Neural cell (in vitro differentiated cells): ENCODE results near the gene ZPLD1. TPM values are rescaled to one million over a fixed set of nuclear protein-coding genes. Genes with fewer than 3 reads are reported as not detected.

Experiments used
- H2AFZ ChIP-seq: fragments of 200-600, 300-800 bp; sonication (generic), shearing (Covaris generic); 2 replicates; pipeline ENCODE4 v1.6.0; 2014; ENCODE audit warnings: low read depth, mild to moderate bottlenecking, antibody characterized with exemption, low read length, moderate library complexity
- H3F3A ChIP-seq: fragments of 200-600 bp; shearing (Covaris generic); 2 replicates; pipeline ENCODE4 v1.6.1; 2016; ENCODE audit warnings: mild to moderate bottlenecking, moderate library complexity, mixed read lengths, antibody characterized with exemption, low read length; ENCODE audit not compliant: insufficient read depth, poor library complexity, severe bottlenecking
- H3K27ac ChIP-seq: fragments of 200-600, 300-800 bp; sonication (generic), shearing (Covaris generic); 2 replicates; pipeline ENCODE4 v1.5.1; 2014; ENCODE audit warnings: mild to moderate bottlenecking, low read length, moderate library complexity
- H3K27me3 ChIP-seq: fragments of 300-800, 200-600 bp; sonication (generic), shearing (Covaris generic); 2 replicates; pipeline ENCODE4 v1.6.0; 2014; ENCODE audit warnings: mild to moderate bottlenecking, low read depth, low read length, moderate library complexity; ENCODE audit not compliant: insufficient read depth
- H3K36me3 ChIP-seq: fragments of 300-800, 200-600 bp; sonication (generic), shearing (Covaris generic); 2 replicates; pipeline ENCODE4 v1.5.1; 2014; ENCODE audit warnings: mild to moderate bottlenecking, antibody characterized with exemption, low read length, moderate library complexity; ENCODE audit not compliant: insufficient read depth
- H3K4me2 ChIP-seq: fragments of 300-800, 200-600 bp; sonication (generic), shearing (Covaris generic); 2 replicates; pipeline ENCODE4 v1.6.0; 2014; ENCODE audit warnings: mild to moderate bottlenecking, low read length
- H3K4me3 ChIP-seq: fragments of 300-800, 200-600 bp; sonication (generic), shearing (Covaris generic); 2 replicates; pipeline ENCODE4 v1.5.1; 2014; ENCODE audit warnings: mild to moderate bottlenecking, low read length, moderate library complexity
- H3K79me2 ChIP-seq: fragments of 200-600 bp; shearing (Covaris generic); replicated peaks from 2 replicates; pipeline ENCODE4 v1.6.0; 2014; ENCODE audit warnings: mild to moderate bottlenecking, low read length, moderate library complexity; ENCODE audit not compliant: insufficient read depth
- H3K9ac ChIP-seq: fragments of 300-800, 200-600 bp; sonication (generic), shearing (Covaris generic); 2 replicates; pipeline ENCODE4 v1.6.1; 2016; ENCODE audit warnings: mild to moderate bottlenecking, low read length, mixed read lengths
- H3K9me2 ChIP-seq: fragments of 200-600 bp; shearing (Covaris generic); 2 replicates; pipeline ENCODE4 v1.6.1; 2016; ENCODE audit warnings: mild to moderate bottlenecking, low read length, mixed read lengths; ENCODE audit not compliant: insufficient read depth
- H3K9me3 ChIP-seq: fragments of 200-600, 300-800 bp; sonication (generic), shearing (Covaris generic); 2 replicates; pipeline ENCODE4 v1.6.1; 2016; ENCODE audit warnings: mild to moderate bottlenecking, mixed run types, low read length, moderate library complexity, mixed read lengths
- H4K20me1 ChIP-seq: fragments of 200-600 bp; shearing (Covaris generic); 2 replicates; pipeline ENCODE4 v1.6.1; 2016; ENCODE audit warnings: mild to moderate bottlenecking, mixed run types; ENCODE audit not compliant: insufficient read depth
- CTCF ChIP-seq: fragments of 450-650 bp; IDR thresholded peaks from 2 replicates; pipeline ENCODE4 v1.5.1; 2014; ENCODE audit warnings: antibody characterized with exemption, mild to moderate bottlenecking, moderate library complexity; ENCODE audit not compliant: poor library complexity, severe bottlenecking
- EP300 ChIP-seq: fragments of 450-650 bp; conservative IDR thresholded peaks from 2 replicates; pipeline ENCODE4 v1.6.1; 2014; ENCODE audit warnings: antibody characterized with exemption, mild to moderate bottlenecking, moderate library complexity; ENCODE audit not compliant: poor library complexity, severe bottlenecking
- EZH2 ChIP-seq: fragments of 200-600, 300-800 bp; shearing (Covaris generic), sonication (generic); IDR thresholded peaks from 2 replicates; pipeline ENCODE4 v1.6.1; 2014; ENCODE audit warnings: antibody characterized with exemption, low read length, borderline replicate concordance, mild to moderate bottlenecking; ENCODE audit not compliant: insufficient read depth, poor library complexity, severe bottlenecking
- MXI1 ChIP-seq: fragments of 450-650 bp; conservative IDR thresholded peaks from 2 replicates; pipeline ENCODE4 v1.6.1; 2014; ENCODE audit warnings: antibody characterized with exemption, mild to moderate bottlenecking; ENCODE audit not compliant: poor library complexity, severe bottlenecking
- POLR2AphosphoS5 ChIP-seq: IDR thresholded peaks from 2 replicates; pipeline ENCODE4 v1.6.1; 2012
- RAD21 ChIP-seq: fragments of 450-650 bp; conservative IDR thresholded peaks from 2 replicates; pipeline ENCODE4 v1.6.1; 2014; ENCODE audit warnings: antibody characterized with exemption, mild to moderate bottlenecking, moderate library complexity
- REST ChIP-seq: IDR thresholded peaks from 2 replicates; pipeline ENCODE4 v1.6.1; 2012; ENCODE audit warnings: borderline replicate concordance
- SMC3 ChIP-seq: fragments of 450-650 bp; conservative IDR thresholded peaks from 2 replicates; pipeline ENCODE4 v1.6.1; 2014; ENCODE audit warnings: antibody characterized with exemption, mild to moderate bottlenecking, moderate library complexity; ENCODE audit not compliant: poor library complexity
- TAF1 ChIP-seq: IDR thresholded peaks from 2 replicates; pipeline ENCODE4 v1.6.1; 2012; ENCODE audit warnings: low read depth
- polyA plus RNA-seq: library from polyadenylated mRNA; depleted of rRNA; stranded (reverse); fragments of >200 nt; gene quantifications from 2 replicates; pipeline ENCODE4 v1.2.3, GENCODE V29; 2014

Gene ZPLD1
- polyA plus RNA-seq, 1 donor from 2014 or later: not detected

- no peaks in the 10 kb centered on the region for H3K27me3 ChIP-seq
- H3K9ac ChIP-seq: no peak overlapping the region
- H3K9me2 ChIP-seq: no peaks in the 10 kb centered on the region
- no peaks in the 10 kb centered on the region for H4K20me1 ChIP-seq
- no peak overlapping the region for H3K27ac ChIP-seq
- no peak overlapping the region for H3K4me2 ChIP-seq
- no peaks in the 10 kb centered on the region for H3K9me3 ChIP-seq
- no peaks in the 10 kb centered on the region for H3K36me3 ChIP-seq
- no peak for TF ChIP-seq EP300
- TF ChIP-seq EZH2: no peak
- TF ChIP-seq RAD21: no peak
- no peak for TF ChIP-seq CTCF
- no peak for TF ChIP-seq MXI1
- no peak for TF ChIP-seq TAF1
- no peak for TF ChIP-seq SMC3
- no peak for TF ChIP-seq POLR2AphosphoS5
- no peak for TF ChIP-seq REST
- no peaks in the 10 kb centered on the region for H3K79me2 ChIP-seq
- no peaks in the 10 kb centered on the region for H3F3A ChIP-seq
- H3K4me3 ChIP-seq: no peak overlapping the region
- no peak overlapping the region for H2AFZ ChIP-seq
Measured at GRCh38 chr3:102514241-102514640, 79.4 kb downstream of the ZPLD1 start.

- Histone ChIP-seq H3K4me3 (no peak overlapping the region), H3K9me3 (no peaks in the 10 kb centered on the region), H3K27ac (no peak overlapping the region), H3F3A (no peaks in the 10 kb centered on the region), H3K27me3 (no peaks in the 10 kb centered on the region), H4K20me1 (no peaks in the 10 kb centered on the region), H3K36me3 (no peaks in the 10 kb centered on the region), H3K4me2 (no peak overlapping the region), H2AFZ (no peak overlapping the region), H3K79me2 (no peaks in the 10 kb centered on the region), H3K9me2 (no peaks in the 10 kb centered on the region), H3K9ac (no peak overlapping the region)
- TF ChIP-seq POLR2AphosphoS5 (no peak), RAD21 (no peak), REST (no peak)
Measured at GRCh38 chr3:102521246-102521645, 86.4 kb downstream of the ZPLD1 start.
